HG03342 (cell line): Measurements from ENCODE around the gene GTF3A.
A peak's percentile ranks its signal among the peaks of the same experiment; 100 is the strongest.

Experiments used
- ATAC-seq: cut with Tn5 transposase; IDR thresholded peaks from one replicate; pipeline ENCODE4 v1.9.1; 2021; ENCODE audit warnings: mild to moderate bottlenecking, moderate library complexity; ENCODE audit not compliant: unreplicated experiment

The GTF3A gene

DNA sequence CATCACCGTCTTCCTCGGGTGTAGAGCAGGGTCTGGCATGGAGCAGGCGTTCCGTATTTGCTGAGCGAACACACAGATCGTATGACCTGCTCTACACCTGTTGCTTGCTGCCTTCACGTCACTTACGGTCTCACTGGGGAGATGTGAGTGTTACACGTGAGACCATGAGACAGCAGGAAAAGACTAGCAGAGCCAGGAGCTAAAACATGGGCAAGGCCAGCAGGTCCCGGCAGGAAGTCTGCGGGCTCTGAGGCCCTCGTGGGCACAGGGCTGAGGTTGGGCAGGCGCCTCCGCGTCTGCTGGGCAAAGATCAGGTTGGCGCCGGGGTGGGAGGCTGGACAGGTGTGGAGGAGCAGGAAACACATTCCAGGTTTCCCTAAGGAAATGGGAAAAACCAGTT is 19.7 kb upstream of the GTF3A start:
- no peak for ATAC-seq

DNA sequence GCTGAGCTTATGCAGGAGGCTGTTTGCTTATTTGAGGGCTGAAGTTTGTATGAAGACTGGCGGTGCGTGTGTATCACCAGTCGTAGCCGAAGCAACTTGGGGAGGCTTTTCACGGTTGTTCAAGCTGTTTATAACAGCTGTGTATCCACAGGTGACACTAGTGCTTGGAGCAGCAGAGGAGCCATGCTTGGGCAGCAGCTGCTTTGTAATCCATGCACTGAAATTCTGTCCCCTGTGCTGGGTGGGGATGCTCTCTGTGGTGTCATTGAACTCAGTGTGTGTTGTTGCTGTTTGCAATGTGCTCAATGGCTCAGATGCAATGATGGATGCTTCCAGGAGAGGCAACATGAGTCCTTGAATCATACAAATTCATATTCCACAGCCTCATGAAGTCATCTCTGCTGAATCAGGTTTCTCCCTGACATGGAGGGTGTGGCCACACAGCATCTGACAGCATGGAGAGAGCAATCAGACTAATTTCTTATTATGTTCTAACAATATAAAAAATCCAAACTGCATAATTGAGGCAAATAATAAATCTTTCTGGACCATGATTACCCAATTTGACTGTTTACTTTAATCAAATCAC is 18.8 kb upstream of the GTF3A start:
- ATAC-seq, result no peak

DNA sequence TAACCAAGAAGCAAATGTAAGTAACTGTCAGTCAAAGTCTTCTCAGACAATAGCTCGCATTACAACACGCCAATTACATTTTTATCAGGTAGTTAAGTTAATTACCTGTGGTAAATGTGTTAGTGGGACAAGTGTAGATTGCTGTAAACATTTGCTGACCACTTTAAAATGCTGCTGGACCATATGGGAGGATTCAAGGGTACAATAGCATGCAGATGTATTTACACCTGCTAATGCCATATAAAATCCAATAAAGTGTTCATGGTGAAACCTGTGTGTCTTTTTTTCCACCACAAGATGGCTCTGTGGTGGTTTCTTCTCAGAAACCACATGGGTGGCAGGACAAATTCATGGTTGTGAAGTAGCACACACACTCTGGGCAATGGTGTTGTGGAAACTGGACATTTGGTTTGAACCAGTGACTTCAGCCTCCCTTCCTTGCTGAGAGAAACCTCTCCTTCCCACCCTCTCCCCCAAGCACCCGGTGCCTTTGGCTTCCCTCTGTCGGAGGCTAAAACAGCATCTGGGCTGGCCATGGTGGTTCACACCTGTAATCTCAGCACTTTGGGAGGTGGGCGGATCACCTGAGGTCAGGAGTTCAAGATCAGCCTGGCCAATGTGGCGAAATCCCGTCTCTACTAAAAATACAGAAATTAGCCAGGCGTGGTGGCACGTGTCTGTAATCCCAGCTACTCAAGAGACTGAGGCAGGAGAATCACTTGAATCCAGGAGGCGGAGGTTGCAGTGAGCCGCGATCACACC is 18.1 kb upstream of the GTF3A start:
- ATAC-seq, result no peak

DNA sequence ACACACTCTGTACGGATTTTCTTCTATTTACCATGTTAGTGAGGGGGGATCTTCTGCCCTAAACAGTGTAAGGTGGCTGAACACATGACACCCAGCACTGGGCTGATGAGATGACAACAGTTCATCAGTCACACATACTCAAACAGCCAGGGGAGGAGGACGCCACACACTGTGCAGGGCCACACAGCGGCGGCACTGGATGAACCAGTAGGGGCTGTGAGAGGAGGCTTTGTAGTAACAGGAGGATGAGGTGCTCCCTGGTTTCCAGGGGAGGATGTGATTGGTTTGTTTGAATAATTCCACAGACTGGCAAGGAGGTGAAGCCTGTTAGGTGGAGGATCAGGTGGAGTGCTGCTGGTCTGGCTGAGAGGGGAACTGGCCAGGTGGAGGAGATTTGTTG is 16.3 kb upstream of the GTF3A start:
- ATAC-seq, result no peak

DNA sequence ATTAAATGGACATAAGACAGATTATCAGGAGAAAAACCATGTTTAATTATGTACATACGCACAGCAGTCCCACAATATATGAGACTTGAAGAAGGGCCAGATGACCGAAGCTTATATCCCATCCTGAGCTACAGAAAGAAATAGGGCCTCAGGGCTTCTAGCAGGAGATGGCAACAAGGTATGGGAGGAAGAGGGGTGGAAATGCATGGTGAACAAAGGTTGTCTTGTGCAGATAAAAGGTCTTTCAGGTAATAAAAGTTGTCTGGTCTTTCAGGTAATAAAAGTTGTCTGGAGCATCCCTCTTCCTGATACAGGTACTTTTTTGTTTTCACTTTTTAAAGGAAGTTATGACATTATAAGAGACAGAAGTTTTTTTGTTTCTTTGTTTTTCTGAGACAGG is 15.4 kb upstream of the GTF3A start:
- ATAC-seq, result no peak

DNA sequence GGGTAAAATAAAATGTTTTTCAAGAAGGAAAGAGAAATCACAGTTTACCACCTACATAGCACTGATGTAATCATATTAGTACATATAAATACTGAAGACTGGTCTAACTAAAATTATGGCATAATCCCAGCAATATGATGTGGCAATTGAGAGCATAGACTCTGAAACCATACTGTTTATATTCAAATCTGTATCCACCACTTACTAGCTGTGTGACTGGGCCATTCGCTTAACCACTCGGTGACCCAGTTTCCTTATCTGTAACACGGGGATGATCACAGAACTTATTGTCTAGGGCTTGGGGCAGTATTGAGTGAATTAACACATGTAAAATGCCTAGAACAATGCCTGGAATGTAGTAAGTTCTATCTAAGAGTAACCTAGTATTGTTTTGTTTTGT is 13.1 kb upstream of the GTF3A start:
- ATAC-seq, result no peak

DNA sequence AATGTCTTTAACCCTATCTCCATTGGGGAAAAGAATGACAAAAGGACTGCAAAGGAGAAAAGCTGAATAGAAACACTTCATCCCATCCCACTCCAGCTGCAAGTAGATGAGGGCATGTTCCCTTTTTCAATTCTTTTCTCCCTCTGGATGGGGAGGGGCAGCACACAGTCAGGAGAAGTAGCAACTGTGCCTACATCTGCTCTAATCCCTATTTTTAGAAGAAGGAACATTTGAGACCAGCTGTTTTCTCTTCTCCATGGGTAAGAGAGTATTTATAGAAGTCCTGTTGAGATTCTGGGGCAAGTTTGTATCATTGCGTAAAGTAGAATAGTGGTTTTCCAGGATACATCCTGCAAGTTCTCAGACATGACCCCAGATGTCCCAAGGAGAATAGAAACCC is 9.3 kb upstream of the GTF3A start:
- ATAC-seq, result no peak

DNA sequence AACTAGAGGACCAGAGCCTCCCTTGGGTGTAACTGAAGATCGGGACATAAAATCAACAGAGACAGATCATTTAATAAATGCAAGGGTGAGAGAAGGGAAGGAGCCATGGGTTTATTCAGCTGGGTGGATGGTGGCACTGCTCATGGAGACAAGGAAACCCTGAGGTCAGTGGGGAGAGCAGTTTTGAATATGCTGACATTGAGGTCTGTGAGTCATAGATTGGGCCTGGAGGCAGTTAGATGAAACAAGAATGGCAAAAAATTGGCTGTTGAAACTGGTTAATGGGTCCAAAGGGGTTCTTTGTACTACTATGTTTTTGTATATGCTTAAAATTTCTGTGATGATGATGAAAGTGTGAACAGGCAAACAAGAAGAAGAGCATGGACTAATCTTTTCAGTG is 5.1 kb upstream of the GTF3A start:
- no peak for ATAC-seq

DNA sequence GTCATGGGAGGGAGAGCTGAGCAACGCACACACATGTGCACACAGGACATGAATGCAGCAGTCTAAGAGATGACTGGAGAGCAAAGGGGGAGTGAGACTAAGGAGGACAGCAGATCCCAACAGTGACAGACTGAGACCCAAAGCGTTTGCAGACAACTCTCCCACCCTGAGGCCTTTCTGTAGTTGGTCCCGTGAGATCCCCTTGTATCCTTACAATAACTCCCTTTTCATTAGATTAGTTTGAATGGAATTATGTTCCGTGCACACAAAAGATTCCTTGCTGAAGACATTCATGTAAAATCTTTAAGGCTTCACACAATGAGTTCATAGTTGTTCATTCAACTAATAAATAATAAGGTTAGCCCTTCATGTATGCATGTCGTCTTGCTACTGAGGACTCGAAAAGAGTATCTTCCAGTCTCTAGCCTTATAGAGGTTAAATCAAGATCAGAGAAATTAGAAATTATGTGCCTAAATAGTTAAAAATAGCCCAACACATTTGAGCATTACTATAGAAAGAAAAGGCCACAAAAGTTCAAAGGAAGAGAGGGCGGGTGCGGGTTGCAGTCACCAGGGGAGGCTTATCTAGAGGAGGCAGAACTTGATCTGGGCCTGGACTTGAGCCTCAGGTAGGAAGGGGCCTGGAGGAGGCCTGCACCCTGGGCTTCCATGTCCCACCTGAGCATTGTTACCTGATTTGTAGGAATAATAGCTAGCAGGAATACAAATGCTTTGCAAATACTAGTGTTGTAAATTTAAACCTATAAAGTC is 3.1 kb upstream of the GTF3A start:
- no peak for ATAC-seq

DNA sequence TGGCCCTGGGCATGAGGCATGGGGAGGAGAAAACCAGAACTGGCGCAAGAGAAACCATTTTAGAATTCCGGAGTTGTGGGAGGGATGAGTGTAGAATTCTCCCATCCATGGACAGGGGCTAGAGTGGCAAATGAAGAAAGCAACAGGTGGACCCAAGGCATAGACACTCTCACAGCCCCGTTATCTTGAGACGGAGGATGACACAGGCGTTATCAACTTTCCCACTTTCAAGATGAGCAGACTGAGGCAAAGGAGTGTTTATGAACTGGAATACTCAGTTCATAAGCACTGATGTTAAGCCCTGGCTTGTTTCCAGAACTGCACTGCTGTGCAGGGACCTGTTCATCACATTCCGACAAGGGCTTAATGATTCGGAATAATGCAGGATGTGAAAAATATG is 1.1 kb upstream of the GTF3A start:
- no peak for ATAC-seq

DNA sequence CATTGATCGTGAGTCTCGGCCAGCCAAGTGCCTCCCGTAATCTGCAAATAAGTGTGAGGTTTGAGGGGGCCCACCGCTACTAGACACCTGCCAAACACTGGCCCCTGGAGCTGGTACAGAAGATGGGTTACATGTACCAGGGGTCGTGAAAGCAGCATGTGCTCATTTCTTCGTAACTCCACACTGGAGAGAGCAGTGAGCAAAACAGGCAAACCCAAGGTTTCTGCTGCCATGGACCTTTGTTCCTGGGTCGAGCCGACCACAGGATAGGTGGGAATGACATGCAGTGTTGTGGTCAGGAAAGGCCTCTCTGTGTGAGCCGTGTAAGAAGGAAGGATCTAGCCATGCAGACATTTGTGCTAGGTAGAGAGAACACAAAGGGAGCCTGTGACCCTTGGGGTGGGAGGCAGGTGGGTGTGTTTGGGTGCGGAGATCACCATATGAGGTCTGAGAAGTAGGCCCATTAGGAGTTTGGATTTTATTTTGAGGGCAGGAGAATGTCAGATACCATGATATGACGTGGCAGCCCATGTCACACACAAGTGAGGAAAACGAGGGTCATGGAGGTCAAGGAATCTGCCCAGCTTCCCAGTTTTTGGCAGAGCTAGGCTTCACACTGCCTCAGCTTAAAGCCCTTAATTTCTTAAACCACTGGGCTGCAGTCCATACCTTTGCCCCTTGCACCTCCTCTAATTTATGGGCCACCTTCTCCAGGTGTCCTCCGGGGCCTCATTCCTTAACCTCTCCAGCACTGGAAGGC is 919 bp downstream of the GTF3A start:
- ATAC-seq, result peak; percentile 3

DNA sequence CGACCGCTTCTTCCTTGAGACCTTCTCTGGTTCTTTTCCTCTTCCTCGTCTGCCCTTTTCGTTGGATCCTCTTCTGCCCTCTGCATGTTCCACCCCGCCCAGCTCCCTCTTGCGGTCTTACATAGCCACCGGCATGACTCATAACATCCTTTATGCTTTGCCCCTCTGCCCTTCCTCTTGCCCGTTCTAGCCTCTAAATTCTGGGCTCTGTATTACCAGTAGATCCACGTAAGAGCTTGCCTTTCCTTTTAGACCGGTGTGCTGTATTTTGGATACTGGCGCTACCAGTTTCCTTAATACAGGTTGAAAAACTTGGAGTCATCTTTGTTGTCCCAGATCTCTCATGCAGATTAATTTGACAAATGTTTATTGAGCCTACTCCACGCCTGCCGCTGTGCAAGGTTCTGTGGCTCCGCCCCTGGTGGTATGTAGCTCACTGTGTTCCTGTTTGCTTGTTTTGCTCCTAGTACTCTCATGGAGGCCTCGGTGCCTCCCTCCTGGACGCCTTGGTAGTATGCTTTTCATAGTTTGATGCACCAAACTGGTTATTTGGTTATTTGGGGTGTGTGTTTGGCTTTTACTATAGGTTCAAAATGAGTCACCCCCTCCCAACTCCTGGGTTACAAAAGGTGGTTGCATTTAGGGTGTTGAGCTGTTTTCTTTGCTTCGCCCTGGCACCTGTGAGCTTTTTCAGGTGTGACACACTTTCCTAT is 1.7 kb downstream of the GTF3A start:
- peak; percentile 40 for ATAC-seq

DNA sequence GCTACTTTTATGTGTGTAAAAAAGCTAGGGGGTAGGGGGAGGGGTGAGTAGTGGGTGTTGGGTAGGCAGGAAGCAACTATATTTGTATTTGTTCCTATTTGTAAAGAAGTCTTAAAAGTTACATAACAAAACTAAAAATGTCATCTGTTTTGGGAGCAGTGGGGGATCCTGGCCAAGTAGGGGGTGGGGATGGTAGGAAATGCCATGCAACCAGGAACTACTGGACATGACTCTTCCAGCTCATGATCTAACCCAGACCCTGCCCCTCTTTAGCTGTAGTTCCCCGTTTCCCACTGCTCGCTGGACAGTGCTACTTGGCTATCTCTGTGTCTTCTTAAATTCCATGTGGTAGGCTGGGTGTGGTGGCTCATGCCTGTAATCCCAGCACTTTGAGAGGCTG is 3.2 kb downstream of the GTF3A start:
- no peak for ATAC-seq

DNA sequence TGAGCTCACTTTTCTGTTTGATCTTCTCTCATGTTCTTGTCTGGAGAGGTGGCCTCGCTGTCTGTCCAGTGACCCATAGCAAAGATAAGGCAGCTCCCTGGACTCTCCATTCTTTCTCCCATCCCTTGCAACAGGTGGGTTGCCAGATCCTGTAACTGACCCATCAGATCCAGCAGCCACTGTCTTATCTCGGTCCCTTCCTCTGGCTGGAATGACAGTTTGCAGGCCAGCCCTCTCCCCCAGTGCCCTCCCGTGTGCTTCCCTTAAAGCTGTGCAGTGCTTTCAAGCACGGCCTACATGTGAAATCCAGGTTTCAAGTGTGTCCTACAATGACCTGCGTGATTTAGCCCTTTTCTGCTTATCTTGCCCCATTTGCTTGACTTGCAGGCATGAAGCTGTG is 3.7 kb downstream of the GTF3A start:
- ATAC-seq, result no peak

DNA sequence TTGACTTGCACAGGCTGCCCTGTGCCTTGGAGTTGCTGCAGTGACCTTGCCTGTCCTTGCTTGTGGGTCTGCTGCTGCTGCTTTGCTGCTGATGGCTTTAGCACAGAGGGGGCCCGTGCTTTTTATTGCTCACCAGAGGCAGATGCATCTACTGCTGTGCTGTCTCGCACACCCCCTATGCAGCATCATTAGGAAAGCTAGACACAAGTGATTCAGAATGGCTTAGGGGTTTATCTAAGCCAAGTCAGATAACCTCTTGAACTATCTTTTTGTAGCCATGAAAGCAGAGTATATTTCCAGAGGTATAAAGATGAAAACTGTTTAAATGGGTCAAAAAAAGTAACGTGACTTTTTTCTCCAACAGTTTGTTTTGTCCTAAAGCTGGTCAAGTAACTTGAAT is 7.8 kb downstream of the GTF3A start:
- no peak for ATAC-seq

DNA sequence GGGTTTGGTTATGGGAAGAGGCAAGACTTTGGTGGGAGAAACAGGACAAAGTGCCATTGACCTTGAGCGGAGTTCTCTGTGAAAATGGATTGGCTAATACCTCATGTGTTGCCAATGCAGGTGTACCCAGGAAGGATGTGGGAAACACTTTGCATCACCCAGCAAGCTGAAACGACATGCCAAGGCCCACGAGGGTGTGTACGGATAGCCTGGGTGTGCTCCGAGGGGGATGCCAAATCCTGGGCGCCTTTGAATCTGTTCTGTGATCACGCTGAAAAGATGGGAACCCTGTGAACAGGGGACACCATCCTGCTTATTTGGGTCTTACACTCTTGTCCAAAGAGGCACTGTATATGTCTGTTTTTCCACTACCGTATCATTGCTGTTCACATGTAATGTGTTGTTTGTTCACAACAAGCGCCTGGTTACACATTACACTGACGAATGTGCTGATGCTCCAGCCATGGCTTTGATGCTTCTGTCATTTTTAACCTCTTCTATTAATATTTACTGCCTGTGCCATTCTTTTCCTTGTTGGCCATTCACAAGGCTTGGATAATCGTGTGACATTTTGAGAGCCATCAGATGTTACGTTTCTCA is 8.3 kb downstream of the GTF3A start:
- no peak for ATAC-seq

DNA sequence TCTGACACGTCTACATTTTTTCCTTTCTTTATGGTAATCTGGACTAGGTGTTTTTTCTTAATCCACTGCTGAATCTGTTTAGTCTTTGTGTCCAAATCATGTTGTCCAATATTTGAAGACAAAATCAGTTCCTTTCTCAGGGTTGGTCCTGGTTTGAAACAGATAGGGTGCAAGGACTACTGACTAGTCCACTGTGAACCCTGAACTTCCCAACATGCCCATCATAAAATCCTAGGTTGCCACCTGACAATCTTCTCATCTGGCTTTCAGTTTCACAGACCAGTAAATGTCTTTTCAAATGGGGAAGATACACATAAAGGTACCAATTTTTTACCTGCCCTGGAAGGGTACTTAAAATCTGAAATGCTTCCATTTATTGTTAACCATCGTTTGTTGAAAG is 12.7 kb downstream of the GTF3A start:
- no peak for ATAC-seq

DNA sequence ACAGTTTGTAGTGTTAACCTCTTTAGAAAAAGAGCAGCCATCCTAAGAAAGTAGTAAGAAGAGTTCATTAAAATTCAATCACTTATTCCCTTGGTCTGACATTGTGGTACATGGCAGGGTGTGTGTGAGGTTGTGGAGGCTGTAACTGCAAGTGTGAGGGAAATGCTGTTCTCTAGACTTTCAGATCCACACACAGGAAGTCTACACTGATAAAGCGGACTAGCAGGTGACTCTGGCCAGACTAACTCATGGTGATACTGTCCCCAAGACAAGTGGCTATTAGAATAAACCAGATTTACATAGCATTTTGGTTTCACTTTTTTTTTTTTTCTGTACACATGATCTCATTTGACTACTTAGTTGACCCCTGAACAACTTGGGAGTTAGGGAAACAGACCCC is 16.0 kb downstream of the GTF3A start:
- peak; percentile 72 for ATAC-seq

DNA sequence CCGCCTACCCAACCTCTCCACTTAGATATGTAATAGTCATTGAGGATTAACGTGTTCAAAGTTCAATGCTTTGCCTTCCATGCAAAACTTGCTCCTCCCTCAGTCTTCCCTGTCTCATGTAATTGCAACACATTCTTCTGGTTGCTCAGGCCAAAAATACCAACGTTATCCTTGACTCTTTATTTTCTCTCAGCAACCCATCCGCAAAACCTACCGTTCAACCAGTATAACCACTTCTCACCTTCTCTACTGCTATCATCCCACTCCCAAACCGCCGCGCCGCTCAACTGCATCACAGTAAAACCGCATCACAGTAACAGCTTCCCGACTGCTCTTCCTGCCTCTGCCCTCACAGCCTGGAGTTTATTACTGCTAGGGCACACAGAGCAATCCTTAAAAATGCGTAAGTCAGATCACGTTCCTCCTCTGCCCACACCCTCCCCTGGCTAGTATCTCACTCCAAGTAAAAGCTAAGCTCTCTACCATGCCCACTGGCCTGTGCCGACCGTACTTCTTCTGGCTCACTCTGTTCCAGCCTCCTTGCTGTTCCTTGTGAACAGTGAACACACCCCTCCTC is 17.7 kb downstream of the GTF3A start:
- ATAC-seq, result no peak

DNA sequence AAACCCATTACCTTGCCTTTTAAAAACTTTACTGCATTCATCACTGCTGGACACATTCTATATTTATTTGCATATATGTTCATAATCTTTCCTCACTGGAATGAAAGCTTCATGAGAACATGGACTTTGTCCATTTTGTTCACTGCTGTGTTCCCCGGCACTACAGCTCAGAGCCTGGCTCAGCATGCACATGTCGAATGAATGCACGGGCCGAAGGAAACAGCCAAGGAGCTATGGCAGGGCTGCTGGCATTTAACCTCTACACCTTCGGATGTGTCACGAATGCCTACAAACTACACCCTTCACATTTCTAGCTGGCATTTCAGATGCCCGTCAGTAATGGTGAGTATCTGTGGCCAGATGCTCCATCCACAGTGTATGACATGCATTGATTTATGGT is 18.4 kb downstream of the GTF3A start:
- ATAC-seq, result no peak
